ENCODE results near the gene HSD17B1. TPM values are rescaled to one million over a fixed set of nuclear protein-coding genes. Genes with fewer than 3 reads are reported as not detected.

Gene HSD17B1
- total RNA-seq, 1 experiment from 2014 or later, result 1.5 TPM

GRCh38 chr17:42563143-42563509 lies 10.4 kb downstream of the HSD17B1 start:
- no peaks in the 10 kb centered on the region for H3K27me3 Mint-ChIP-seq (ENCODE audit: low read depth)
- Histone ChIP-seq H3K23me2 (ENCODE audit: insufficient read length, low read depth, low read length, poor library complexity, severe bottlenecking) (peaks cover 16% of the 10 kb centered on the region), H3K79me1 (ENCODE audit: insufficient read depth, low read depth, low read length, poor library complexity, severe bottlenecking) (peaks cover 4% of the 10 kb centered on the region), H3K4me1 (ENCODE audit: insufficient read depth, low read length) (peaks cover 2% of the 10 kb centered on the region; the same call in 1 of the 2 replicates), H3K18ac (ENCODE audit: insufficient read length, low read depth, low read length) (no peak overlapping the region), H4K20me1 (ENCODE audit: control insufficient read depth, insufficient read depth, insufficient read length) (no peaks in the 10 kb centered on the region), H2BK120ac (ENCODE audit: low read depth, low read length, poor library complexity, severe bottlenecking) (no peak overlapping the region), H3K14ac (ENCODE audit: insufficient read depth, low read length) (no peak overlapping the region), H3K9me3 (ENCODE audit: control insufficient read depth, low read depth, low read length) (no peaks in the 10 kb centered on the region), H2BK12ac (ENCODE audit: insufficient read length, low read depth, low read length) (no peak overlapping the region), H2AK5ac (ENCODE audit: insufficient read length, low read length) (no peak overlapping the region), H3K27me3 (ENCODE audit: insufficient read depth, low read length) (no peaks in the 10 kb centered on the region), H3K79me2 (ENCODE audit: insufficient read depth, low read length) (peaks cover 7% of the 10 kb centered on the region; the same call in 1 of the 2 replicates), H2BK5ac (ENCODE audit: insufficient read length, low read length) (no peak overlapping the region), H3K4ac (ENCODE audit: low read depth, low read length) (no peak overlapping the region), H3K27ac (ENCODE audit: insufficient read length, low read depth, low read length) (no peak overlapping the region), H3K9ac (ENCODE audit: extremely low read depth, insufficient read length, low read length) (peak overlapping the region; percentile 85), H2BK15ac (ENCODE audit: low read depth, low read length) (no peak overlapping the region), H3T11ph (ENCODE audit: low read length) (no peak overlapping the region), H2AFZ (ENCODE audit: low read length) (no peak overlapping the region), H3K4me2 (ENCODE audit: insufficient read depth, insufficient read length, low read length) (peak overlapping the region; percentile 86), H4K91ac (ENCODE audit: insufficient read length, low read depth, low read length) (no peak overlapping the region), H4K5ac (ENCODE audit: insufficient read length, low read depth, low read length) (no peak overlapping the region), H2BK20ac (ENCODE audit: low read depth, low read length, poor library complexity, severe bottlenecking) (no peak overlapping the region), H4K8ac (replicated peaks; ENCODE audit: insufficient read length, low read depth, low read length) (no peak overlapping the region), H3K56ac (ENCODE audit: insufficient read length, low read depth, low read length) (no peak overlapping the region), H3K23ac (ENCODE audit: insufficient read length, low read depth, low read length) (no peak overlapping the region)
- H3K9me3 Mint-ChIP-seq, result no peaks in the 10 kb centered on the region
- peaks cover 17 to 25% of the 10 kb centered on the region in 2 experiments for H3K4me1 Mint-ChIP-seq
- no peak for DNase-seq
- no CpG with 5 or more reads among the region's 14 CpGs for WGBS (ENCODE audit: extremely low coverage, insufficient read length, low lambda C conversion rate)
- H3K4me3 Mint-ChIP-seq, result peak overlapping the region; percentile 94 to 95
- peaks cover 3 to 33% (median 25%) of the 10 kb centered on the region in 3 experiments; a peak in 6 of 7 replicates for H3K36me3 Mint-ChIP-seq (ENCODE audit: insufficient read depth in 1 of 3, low read depth in 3 of 3)
- no peak for TF ChIP-seq CTCF (conservative IDR thresholded peaks at IDR 0.05)
- H3K27ac Mint-ChIP-seq, result peak overlapping the region in 1 of 3 experiments; percentile 96; a peak in 2 of 7 replicates
